ENCODE measurements around the gene LUZP2.

DNA sequence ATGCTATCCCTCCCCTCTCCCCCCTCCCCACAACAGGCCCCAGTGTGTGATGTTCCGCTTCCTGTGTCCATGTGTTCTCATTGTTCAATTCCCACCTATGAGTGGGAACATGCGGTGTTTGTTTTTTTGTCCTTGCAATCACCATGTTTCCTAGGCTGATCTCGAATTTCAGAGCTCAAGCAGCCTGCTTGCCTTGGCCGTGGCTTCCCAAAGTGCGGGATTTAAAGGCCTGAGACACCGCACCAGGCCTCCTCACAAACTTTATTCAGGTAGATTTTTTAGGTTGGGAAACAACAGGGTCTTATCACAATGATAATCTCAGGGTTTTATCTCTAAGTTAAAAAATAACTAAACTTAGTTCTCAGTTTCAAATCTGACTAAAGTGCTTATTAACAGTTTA lies 125.4 kb downstream of the LUZP2 start:
- no peak for TF ChIP-seq FOXA1 (IDR thresholded peaks at IDR 0.05)
- TF ChIP-seq, protein P1, sequence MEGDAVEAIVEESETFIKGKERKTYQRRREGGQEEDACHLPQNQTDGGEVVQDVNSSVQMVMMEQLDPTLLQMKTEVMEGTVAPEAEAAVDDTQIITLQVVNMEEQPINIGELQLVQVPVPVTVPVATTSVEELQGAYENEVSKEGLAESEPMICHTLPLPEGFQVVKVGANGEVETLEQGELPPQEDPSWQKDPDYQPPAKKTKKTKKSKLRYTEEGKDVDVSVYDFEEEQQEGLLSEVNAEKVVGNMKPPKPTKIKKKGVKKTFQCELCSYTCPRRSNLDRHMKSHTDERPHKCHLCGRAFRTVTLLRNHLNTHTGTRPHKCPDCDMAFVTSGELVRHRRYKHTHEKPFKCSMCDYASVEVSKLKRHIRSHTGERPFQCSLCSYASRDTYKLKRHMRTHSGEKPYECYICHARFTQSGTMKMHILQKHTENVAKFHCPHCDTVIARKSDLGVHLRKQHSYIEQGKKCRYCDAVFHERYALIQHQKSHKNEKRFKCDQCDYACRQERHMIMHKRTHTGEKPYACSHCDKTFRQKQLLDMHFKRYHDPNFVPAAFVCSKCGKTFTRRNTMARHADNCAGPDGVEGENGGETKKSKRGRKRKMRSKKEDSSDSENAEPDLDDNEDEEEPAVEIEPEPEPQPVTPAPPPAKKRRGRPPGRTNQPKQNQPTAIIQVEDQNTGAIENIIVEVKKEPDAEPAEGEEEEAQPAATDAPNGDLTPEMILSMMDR (IDR thresholded peaks at IDR 0.05; ENCODE audit: low read depth, low read length, missing input control), result no peak

All from liver (tissue), 2 donors.